Stomach (tissue), 9 donors: ENCODE data around the gene CDSN. TPM values are rescaled to one million over a fixed set of nuclear protein-coding genes. Genes with fewer than 3 reads are reported as not detected.

Experiments
- DNase-seq, 2 donors: peaks; one replicate each; pipeline versions ENCODE4 v3.0.0 to v3.0.0-alpha.2; 2013 to 2019
- H3K27ac ChIP-seq, 5 donors: fragments of 200-600 bp in 4 of 5; sonication (generic) in 4 of 5; one replicate each; pipeline ENCODE4 v1.5.1; 2013 to 2019; ENCODE audit warnings: mild to moderate bottlenecking in 1 of 5, moderate library complexity in 1 of 5
- H3K27me3 ChIP-seq, 3 donors: fragments of 200-600 bp; sonication (generic); one replicate each; pipeline ENCODE4 v1.5.1; 2017 to 2019; ENCODE audit warnings: mixed run types in 1 of 3
- H3K36me3 ChIP-seq, 4 donors: fragments of 200-600 bp; sonication (generic); 1 replicate in 3 of 4; 2 replicates in 1 of 4; pipeline ENCODE4 v1.5.1; 2016 to 2019
- H3K4me1 ChIP-seq, 4 donors: fragments of 200-600 bp; sonication (generic); one replicate each; pipeline ENCODE4 v1.5.1; 2016 to 2019
- H3K4me3 ChIP-seq, 4 donors: fragments of 200-600 bp; sonication (generic) in 3 of 4; one replicate each; pipeline ENCODE4 v1.5.1; 2016 to 2019; ENCODE audit warnings: mild to moderate bottlenecking in 1 of 4
- H3K9me3 ChIP-seq, 4 donors: fragments of 200-600 bp; sonication (generic); one replicate each; pipeline ENCODE4 v1.5.1; 2016 to 2019
- EP300 ChIP-seq: sonication (generic); formaldehyde crosslinking; IDR thresholded peaks from one replicate; pipeline ENCODE4 v1.6.1; 2017; ENCODE audit warnings: antibody characterized with exemption
- POLR2A ChIP-seq, 4 donors: fragments of 450-650 bp; IDR thresholded peaks; one replicate each; pipeline ENCODE4 v1.6.1; 2016; ENCODE audit warnings: antibody characterized with exemption in 4 of 4, control low read depth in 2 of 4, mild to moderate bottlenecking in 1 of 4, moderate library complexity in 1 of 4
- POLR2AphosphoS5 ChIP-seq, 3 donors: sonication (generic); formaldehyde crosslinking; IDR thresholded peaks; one replicate each; pipeline ENCODE4 v1.6.1; 2016; ENCODE audit warnings: antibody characterized with exemption in 3 of 3
- WGBS, 5 donors: extraction: QIAGEN DNeasy Blood & Tissue Kit in 3 of 5; methylation state at CpG; one replicate each; pipeline versions ENCODE4 v1.1.5 to v1.1.7; 2013 to 2018; 5-methylcytosine and 5-hydroxymethylcytosine counted together
- intact Hi-C: fragments of 100-400 bp; cut with DNase I; formaldehyde crosslinking; loops from one replicate; pipeline ENCODE4 v1.15.1; 2023; ENCODE audit warnings: low total_unique reads
- polyA plus RNA-seq, 3 donors: library from polyadenylated mRNA; stranded (reverse); fragments of 200-250 nt; gene quantifications; one replicate each; pipeline ENCODE4 v1.2.3, GENCODE V29; 2013
- total RNA-seq, 5 donors: library from RNA; depleted of rRNA; stranded (reverse); fragments of >200 nt; gene quantifications; one replicate each; pipeline versions ENCODE4 v1.1.0 to v1.2.3, GENCODE V29; 2014 to 2016
- TF ChIP-seq, protein P1 (sequence below), 7 experiments: fragments of 450-650 bp in 4 of 7; fragments of 200-600 bp in 3 of 7; sonication (generic) in 3 of 7; IDR thresholded peaks; one replicate each; pipeline ENCODE4 v1.5.1; 2016 to 2019; ENCODE audit warnings: antibody characterized with exemption in 7 of 7, control low read depth in 2 of 7, mild to moderate bottlenecking in 1 of 7
- donor health status: healthy with polysubstance abuse.
- donor health status: Bipolar disorder and iron deficiency.
- donor health status: healthy.

CDSN gene
- total and polyA plus RNA-seq, 8 donors: 0.05 TPM; not detected in 7

DNA sequence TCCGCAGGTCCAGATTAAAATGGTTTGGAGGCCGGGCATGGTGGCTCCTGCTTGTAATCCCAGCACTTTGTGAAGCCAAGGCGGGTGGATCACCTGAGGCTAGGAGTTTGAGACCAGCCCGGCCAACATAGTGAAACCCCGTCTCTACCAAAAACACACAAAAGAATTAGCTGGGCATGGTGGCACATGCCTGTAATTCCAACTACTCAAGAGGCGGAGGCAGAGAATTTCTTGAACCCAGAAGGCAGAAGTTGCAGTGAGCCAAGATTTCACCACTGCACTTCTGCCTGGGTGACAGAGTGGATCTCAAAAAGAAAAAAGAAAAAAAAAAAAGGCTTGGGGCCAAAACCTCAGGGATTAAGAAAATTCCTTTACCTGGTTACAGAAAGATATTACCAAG, 38.4 kb downstream of the CDSN start:
- Histone ChIP-seq H3K4me3 (no peak overlapping the region), H3K4me1 (peaks cover under 1 to 14% (median 10%) of the 10 kb centered on the region in 4 donors), H3K9me3 (no peaks in the 10 kb centered on the region), H3K27ac (no peak overlapping the region), H3K27me3 (peaks cover 0 to 7% (median 0%) of the 10 kb centered on the region in 3 donors), H3K36me3 (no peaks in the 10 kb centered on the region)
- TF ChIP-seq POLR2A (IDR thresholded peaks at IDR 0.05): no peak
- TF ChIP-seq POLR2AphosphoS5 (IDR thresholded peaks at IDR 0.05): no peak
- no peak for TF ChIP-seq EP300
- TF ChIP-seq, protein P1, sequence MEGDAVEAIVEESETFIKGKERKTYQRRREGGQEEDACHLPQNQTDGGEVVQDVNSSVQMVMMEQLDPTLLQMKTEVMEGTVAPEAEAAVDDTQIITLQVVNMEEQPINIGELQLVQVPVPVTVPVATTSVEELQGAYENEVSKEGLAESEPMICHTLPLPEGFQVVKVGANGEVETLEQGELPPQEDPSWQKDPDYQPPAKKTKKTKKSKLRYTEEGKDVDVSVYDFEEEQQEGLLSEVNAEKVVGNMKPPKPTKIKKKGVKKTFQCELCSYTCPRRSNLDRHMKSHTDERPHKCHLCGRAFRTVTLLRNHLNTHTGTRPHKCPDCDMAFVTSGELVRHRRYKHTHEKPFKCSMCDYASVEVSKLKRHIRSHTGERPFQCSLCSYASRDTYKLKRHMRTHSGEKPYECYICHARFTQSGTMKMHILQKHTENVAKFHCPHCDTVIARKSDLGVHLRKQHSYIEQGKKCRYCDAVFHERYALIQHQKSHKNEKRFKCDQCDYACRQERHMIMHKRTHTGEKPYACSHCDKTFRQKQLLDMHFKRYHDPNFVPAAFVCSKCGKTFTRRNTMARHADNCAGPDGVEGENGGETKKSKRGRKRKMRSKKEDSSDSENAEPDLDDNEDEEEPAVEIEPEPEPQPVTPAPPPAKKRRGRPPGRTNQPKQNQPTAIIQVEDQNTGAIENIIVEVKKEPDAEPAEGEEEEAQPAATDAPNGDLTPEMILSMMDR (IDR thresholded peaks at IDR 0.05): no peak
- no peak for DNase-seq
- intact Hi-C loops: no loop called here
- 71 to 89% (median 85%) methylated on average over 6 of the region's 6 CpGs for WGBS, 5 donors

DNA sequence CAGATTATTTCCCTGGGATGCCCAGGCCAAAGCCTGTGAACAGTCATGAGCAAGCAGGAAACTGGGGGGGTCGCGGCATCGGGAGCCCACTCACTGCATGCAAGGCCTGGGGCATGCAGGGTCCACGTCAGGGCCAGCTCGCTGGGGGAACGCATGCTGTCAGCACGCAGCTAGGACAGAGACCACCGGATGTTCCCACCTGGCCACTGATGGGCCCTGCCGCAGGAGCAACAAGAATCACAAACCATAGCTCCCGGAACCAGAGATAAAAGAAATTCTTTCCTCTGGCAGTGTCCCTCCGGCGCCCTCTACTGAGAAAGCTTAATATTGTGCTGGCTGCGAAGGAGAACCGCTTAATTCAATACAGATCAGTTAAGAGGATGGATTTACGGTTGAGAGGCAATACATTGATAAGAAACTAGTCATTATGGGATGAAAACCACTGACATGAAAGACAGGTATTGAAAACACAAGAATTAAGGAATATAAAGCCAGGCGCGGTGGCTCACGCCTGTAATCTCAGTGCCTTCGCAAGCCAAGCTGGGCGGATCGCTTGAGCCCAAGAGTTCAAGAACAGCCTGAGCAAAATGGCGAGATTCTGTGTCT, 40.5 kb downstream of the CDSN start:
- intact Hi-C loops: loop anchor here (5.0 to 10.0 kb wide), 2 partner anchors 157 to 245 kb away; no protein-coding TSS in a partner anchor

DNA sequence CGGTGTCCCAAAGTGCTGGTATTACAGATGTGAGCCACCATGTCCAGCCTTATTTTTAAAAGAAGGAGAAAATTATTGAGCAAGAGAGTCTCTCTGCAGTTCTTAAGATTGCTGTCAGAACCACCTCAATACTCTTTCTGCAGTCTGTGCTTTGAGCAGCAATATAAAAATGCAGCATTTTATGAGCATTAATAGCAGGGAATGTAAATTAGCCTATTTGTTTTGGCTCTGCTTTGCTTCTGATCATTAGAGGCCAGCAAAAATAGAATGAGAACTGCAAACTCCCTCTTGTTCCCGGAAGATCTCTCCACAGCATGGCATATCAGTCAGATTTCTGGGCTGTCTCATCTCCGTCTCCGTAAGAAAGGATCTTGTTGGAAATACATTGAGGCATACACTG, 43.6 kb downstream of the CDSN start:
- Histone ChIP-seq H3K4me3 (no peak overlapping the region), H3K27ac (no peak overlapping the region), H3K9me3 (no peaks in the 10 kb centered on the region), H3K27me3 (no peaks in the 10 kb centered on the region), H3K36me3 (no peaks in the 10 kb centered on the region), H3K4me1 (peaks cover 0 to 24% (median 16%) of the 10 kb centered on the region in 4 donors)
- DNase-seq: no peak
- intact Hi-C loops: loop anchor here (5.0 to 10.0 kb wide), 2 partner anchors 154 to 242 kb away; no protein-coding TSS in a partner anchor
- WGBS, 5 donors: 46 to 72% (median 59%) methylated on average over 4 of the region's 4 CpGs
- TF ChIP-seq POLR2A (IDR thresholded peaks at IDR 0.05) (no peak), POLR2AphosphoS5 (IDR thresholded peaks at IDR 0.05) (no peak), EP300 (no peak)
- TF ChIP-seq, protein P1 (IDR thresholded peaks at IDR 0.05): no peak

More for the DNA sequence above, 40.5 kb downstream of the CDSN start:
- peak overlapping the region in 1 of 4 donors; percentile 9 for H3K4me3 ChIP-seq
- H3K36me3 ChIP-seq: no peaks in the 10 kb centered on the region
- H3K27ac ChIP-seq: no peak overlapping the region
- WGBS, 5 donors: 21 to 27% (median 22%) methylated on average over 20 to 22 of the region's 22 CpGs
- H3K4me1 ChIP-seq: peaks cover 0 to 10% (median 9%) of the 10 kb centered on the region in 4 donors
- DNase-seq: peak; percentile 73 to 86
- H3K27me3 ChIP-seq: no peaks in the 10 kb centered on the region
- H3K9me3 ChIP-seq: no peaks in the 10 kb centered on the region
- TF ChIP-seq, protein P1 (IDR thresholded peaks at IDR 0.05): peak in 5 of 7 experiments; percentile 41 to 71 (median 66)
- TF ChIP-seq POLR2A (IDR thresholded peaks at IDR 0.05) (no peak), EP300 (no peak), POLR2AphosphoS5 (IDR thresholded peaks at IDR 0.05) (no peak)

DNA sequence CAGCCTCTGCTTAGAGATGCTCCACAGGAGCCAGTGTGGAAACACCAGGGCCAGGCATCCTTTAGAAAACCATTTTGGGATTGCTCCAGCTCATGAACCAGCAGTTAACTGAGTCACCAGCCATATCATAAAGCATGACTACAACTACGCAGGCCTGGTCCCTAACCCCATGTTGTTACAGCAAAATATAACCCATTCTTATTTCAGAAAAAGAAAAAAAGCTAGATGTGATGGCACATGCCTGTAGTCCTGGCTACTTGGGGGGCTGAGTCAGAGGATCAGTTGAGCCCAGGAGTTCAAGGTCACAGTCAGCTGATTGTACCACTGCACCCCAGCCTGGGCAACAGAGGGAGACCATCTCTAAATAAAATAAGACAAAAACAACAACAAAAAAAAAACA, 44.7 kb downstream of the CDSN start:
- no peaks in the 10 kb centered on the region for H3K36me3 ChIP-seq
- H3K27ac ChIP-seq: no peak overlapping the region
- no peaks in the 10 kb centered on the region for H3K27me3 ChIP-seq
- WGBS, 5 donors: 88 to 94% (median 90%) methylated on average over 1 of the region's 1 CpG
- H3K4me3 ChIP-seq: no peak overlapping the region
- TF ChIP-seq POLR2A (IDR thresholded peaks at IDR 0.05) (no peak), POLR2AphosphoS5 (IDR thresholded peaks at IDR 0.05) (no peak), EP300 (no peak)
- TF ChIP-seq, protein P1 (IDR thresholded peaks at IDR 0.05): no peak
- DNase-seq: no peak
- H3K9me3 ChIP-seq: no peaks in the 10 kb centered on the region
- intact Hi-C loops: loop anchor here (5.0 to 10.0 kb wide), 2 partner anchors 153 to 241 kb away; no protein-coding TSS in a partner anchor
- peaks cover 0 to 24% (median 16%) of the 10 kb centered on the region in 4 donors for H3K4me1 ChIP-seq
